Measurements from ENCODE around the gene WDR49. TPM values are rescaled to one million over a fixed set of nuclear protein-coding genes. Genes with fewer than 3 reads are reported as not detected.
A peak's percentile ranks its signal among the peaks of the same experiment; 100 is the strongest.
"Not testable (repeated sequence)": the region's sequence is repeated elsewhere in the genome, so short reads cannot be mapped to it uniquely, and the experiment has no call there.

The WDR49 gene
- total RNA-seq, result not detected

- DNase-seq, result no peak
Measured at GRCh38 chr3:167653760-167654159, at the start of gene WDR49. Gene WDR49 (minus strand): TSS chr3:167653942. CDS start chr3:167653425, 517 bp downstream.

- DNase-seq, result no peak
Measured at GRCh38 chr3:167700926-167701325, 47.2 kb upstream of the WDR49 start.

- DNase-seq, result no peak
Measured at GRCh38 chr3:167700046-167700445, 46.3 kb upstream of the WDR49 start.

GRCh38 chr3:167694121-167694520, 40.4 kb upstream of the WDR49 start:
- DNase-seq, result no peak

- no peak for DNase-seq
Measured at GRCh38 chr3:167691366-167691765, 37.6 kb upstream of the WDR49 start.

GRCh38 chr3:167684388-167684993, 30.7 kb upstream of the WDR49 start:
- DNase-seq, result peak; percentile 60

- no peak for DNase-seq
Measured at GRCh38 chr3:167679526-167679925, 25.8 kb upstream of the WDR49 start.

- DNase-seq, result no peak
Measured at GRCh38 chr3:167675848-167676247, 22.1 kb upstream of the WDR49 start.

- no peak for DNase-seq
Measured at GRCh38 chr3:167673221-167673620, 19.5 kb upstream of the WDR49 start.

GRCh38 chr3:167671878-167672427, 18.2 kb upstream of the WDR49 start:
- no peak for DNase-seq

GRCh38 chr3:167669699-167670098, 16.0 kb upstream of the WDR49 start:
- no peak for DNase-seq

- no peak for DNase-seq
Measured at GRCh38 chr3:167668651-167669050, 14.9 kb upstream of the WDR49 start.

GRCh38 chr3:167666563-167666962, 12.8 kb upstream of the WDR49 start:
- DNase-seq, result no peak

GRCh38 chr3:167662919-167663400, 9.2 kb upstream of the WDR49 start:
- no peak for DNase-seq

- no peak for DNase-seq
Measured at GRCh38 chr3:167657684-167658225, 4.0 kb upstream of the WDR49 start.

GRCh38 chr3:167656821-167657220, 3.1 kb upstream of the WDR49 start:
- no peak for DNase-seq

- DNase-seq, result no peak
Measured at GRCh38 chr3:167653155-167653554, 587 bp downstream of the WDR49 start.

- DNase-seq, result no peak
Measured at GRCh38 chr3:167651826-167652225, 1.9 kb downstream of the WDR49 start.

GRCh38 chr3:167650459-167650858, 3.3 kb downstream of the WDR49 start:
- DNase-seq, result no peak

- DNase-seq, result no peak
Measured at GRCh38 chr3:167649746-167650145, 4.0 kb downstream of the WDR49 start.

- DNase-seq, result no peak
Measured at GRCh38 chr3:167644611-167645010, 9.1 kb downstream of the WDR49 start.

GRCh38 chr3:167631471-167631870, 22.3 kb downstream of the WDR49 start:
- no peak for DNase-seq

- DNase-seq, result no peak
Measured at GRCh38 chr3:167626490-167626889, 27.3 kb downstream of the WDR49 start.

- DNase-seq, result no peak
Measured at GRCh38 chr3:167615030-167615429, 38.7 kb downstream of the WDR49 start.

- not testable (repeated sequence) for DNase-seq
Measured at GRCh38 chr3:167614196-167614595, 39.5 kb downstream of the WDR49 start.
